Measurements from ENCODE around the gene TICRR.
"Not testable (repeated sequence)": the region's sequence is repeated elsewhere in the genome, so short reads cannot be mapped to it uniquely, and the experiment has no call there.

TICRR gene

GRCh38 chr15:89575146-89575655 is at the start of gene TICRR:
TSS of gene TICRR (plus strand) at chr15:89575469. CDS start at chr15:89575587, 118 bp downstream.
- DNase-seq: peak; percentile 99

GRCh38 chr15:89526181-89526580 is 49.1 kb upstream of the TICRR start:
- no peak for DNase-seq

GRCh38 chr15:89526601-89527441 is 48.4 kb upstream of the TICRR start:
- no peak for DNase-seq

GRCh38 chr15:89528757-89529352 is 46.4 kb upstream of the TICRR start:
- no peak for DNase-seq

- no peak for DNase-seq
Observed at GRCh38 chr15:89530976-89531375, 44.3 kb upstream of the TICRR start.

GRCh38 chr15:89531796-89532537 is 43.3 kb upstream of the TICRR start:
- DNase-seq: no peak

GRCh38 chr15:89533861-89534544 is 41.3 kb upstream of the TICRR start:
- no peak for DNase-seq

GRCh38 chr15:89539027-89539426 is 36.2 kb upstream of the TICRR start:
- no peak for DNase-seq

- DNase-seq: no peak
Observed at GRCh38 chr15:89542369-89542768, 32.9 kb upstream of the TICRR start.

GRCh38 chr15:89543389-89543788 is 31.9 kb upstream of the TICRR start:
- DNase-seq: no peak

- DNase-seq: not testable (repeated sequence)
Observed at GRCh38 chr15:89549138-89549537, 26.1 kb upstream of the TICRR start.

- no peak for DNase-seq
Observed at GRCh38 chr15:89550427-89550826, 24.8 kb upstream of the TICRR start.

GRCh38 chr15:89551550-89551949 is 23.7 kb upstream of the TICRR start:
- DNase-seq: no peak

- no peak for DNase-seq
Observed at GRCh38 chr15:89553632-89554031, 21.6 kb upstream of the TICRR start.

GRCh38 chr15:89554247-89554646 is 21.0 kb upstream of the TICRR start:
- DNase-seq: no peak

- DNase-seq: no peak
Observed at GRCh38 chr15:89555768-89556167, 19.5 kb upstream of the TICRR start.

GRCh38 chr15:89556413-89557262 is 18.6 kb upstream of the TICRR start:
- peak; percentile 58 for DNase-seq

GRCh38 chr15:89559769-89560264 is 15.5 kb upstream of the TICRR start:
- no peak for DNase-seq

GRCh38 chr15:89566181-89566580 is 9.1 kb upstream of the TICRR start:
- DNase-seq: no peak

- DNase-seq: no peak
Observed at GRCh38 chr15:89566621-89567294, 8.5 kb upstream of the TICRR start.

- DNase-seq: no peak
Observed at GRCh38 chr15:89569090-89569745, 6.1 kb upstream of the TICRR start.

Measured in NCI-H345 (cell line).